ENCODE results near the gene MED15. TPM values are rescaled to one million over a fixed set of nuclear protein-coding genes. Genes with fewer than 3 reads are reported as not detected.

MED15 gene
- total and polyA plus RNA-seq, 2 of the 8 experiments (the other 6 are each of a cell fraction or from before 2014, with no cell fraction given) = 28.3 to 57.1 TPM

- no peak overlapping the region for H3K4me2 ChIP-seq (ENCODE audit: insufficient read depth in 1 of 2, low read depth in 2 of 2, low read length in 2 of 2)
- no peak overlapping the region for H2BK12ac ChIP-seq (ENCODE audit: low read depth, low read length)
- H3K9ac ChIP-seq (replicated peaks in 1 of 4; ENCODE audit: extremely low read depth in 1 of 4, low read depth in 3 of 4, low read length in 3 of 4) = no peak overlapping the region
- H4K5ac ChIP-seq (ENCODE audit: insufficient read length, low read depth, low read length) = no peak overlapping the region
- DNase-seq (ENCODE audit: low read depth in 1 of 2, low spot score in 2 of 2) (no peak), FAIRE-seq (no peak)
- no peak overlapping the region for H2BK15ac ChIP-seq (ENCODE audit: low read length)
- no peak overlapping the region; the same call in 1 of the 2 replicates for H4K8ac ChIP-seq (ENCODE audit: extremely low read depth, insufficient read depth, low read length)
- H3K23me2 ChIP-seq (ENCODE audit: low read depth, low read length) = no peaks in the 10 kb centered on the region
- H2AK5ac ChIP-seq (ENCODE audit: low read depth, low read length) = no peak overlapping the region
- H3K4me3 ChIP-seq (ENCODE audit: extremely low read depth in 1 of 4, insufficient read depth in 2 of 4, low read depth in 3 of 4, low read length in 4 of 4) = no peak overlapping the region
- TF ChIP-seq RAD21 (IDR thresholded peaks at IDR 0.05 in 1 of 2, conservative IDR thresholded peaks at IDR 0.05 in 1 of 2; ENCODE audit: low read depth in 2 of 2, low read length in 2 of 2) (no peak), HDAC6 (IDR thresholded peaks at IDR 0.05; ENCODE audit: low read depth, low read length) (no peak), KDM5A (IDR thresholded peaks at IDR 0.05; ENCODE audit: low read length) (no peak), EZH2 (IDR thresholded peaks at IDR 0.05; ENCODE audit: low read depth, low read length, severe bottlenecking) (no peak), SUZ12 (IDR thresholded peaks at IDR 0.05; ENCODE audit: low read length) (no peak), SIX5 (IDR thresholded peaks at IDR 0.05; ENCODE audit: low read depth, low read length) (no peak), TAF7 (optimal IDR thresholded peaks at IDR 0.05; ENCODE audit: borderline replicate concordance, low read depth, low read length) (no peak)
- H3K4me1 ChIP-seq (replicated peaks in 1 of 4; ENCODE audit: control insufficient read depth in 3 of 4, insufficient read depth in 4 of 4, low read length in 3 of 4) = peaks cover 0 to 6% (median 4%) of the 10 kb centered on the region in 4 experiments; a peak in 4 of 7 replicates
- H3K79me2 ChIP-seq (ENCODE audit: control insufficient read depth in 1 of 2, insufficient read depth in 2 of 2, low read length in 2 of 2) = no peaks in the 10 kb centered on the region
- H3K56ac ChIP-seq (replicated peaks; ENCODE audit: insufficient read length, low read depth, low read length) = no peak overlapping the region
- no peaks in the 10 kb centered on the region for H3K79me1 ChIP-seq (ENCODE audit: low read depth, low read length)
- 93% methylated on average over 10 of the region's 13 CpGs; no CpG with 5 or more reads in 1 of the 2 experiments for WGBS, 2 experiments (ENCODE audit: extremely low coverage in 1 of 2, insufficient coverage in 1 of 2, insufficient read length in 1 of 2, insufficient replicate concordance in 2 of 2, low coverage in 1 of 2, low lambda C conversion rate in 2 of 2, missing lambda C conversion rate in 1 of 2)
- H3K27me3 ChIP-seq (replicated peaks in 1 of 4; ENCODE audit: control insufficient read depth in 3 of 4, extremely low read depth in 1 of 4, insufficient read depth in 3 of 4, low read length in 3 of 4) = no peaks in the 10 kb centered on the region
- ChIA-PET POLR2A (ENCODE audit: partially characterized antibody) (interaction anchor here (0.8 to 1.3 kb wide), 3 partner anchors 9 to 18 kb away, joined by 3 to 5 read pairs (median 3); no protein-coding TSS in a partner anchor), CTCF (ENCODE audit: partially characterized antibody) (interaction anchor here (0.6 to 26.7 kb wide), 5 partner anchors 15 to 527 kb away, joined by 3 to 366 read pairs (median 4); no protein-coding TSS in a partner anchor)
- no peak overlapping the region for H2BK5ac ChIP-seq (ENCODE audit: low read depth, low read length)
- no peak overlapping the region for H3K4ac ChIP-seq (replicated peaks; ENCODE audit: insufficient read length, low read depth, low read length)
- H4K91ac ChIP-seq (replicated peaks; ENCODE audit: insufficient read length, low read length) = no peak overlapping the region
- H2AFZ ChIP-seq (ENCODE audit: low read length) = no peak overlapping the region
- H3K9me3 ChIP-seq (ENCODE audit: insufficient read depth in 2 of 2, low read depth in 1 of 2, low read length in 1 of 2) = no peaks in the 10 kb centered on the region
- H2BK120ac ChIP-seq (replicated peaks; ENCODE audit: low read depth, low read length) = no peak overlapping the region
- no peak overlapping the region for H3K18ac ChIP-seq (ENCODE audit: extremely low read depth, low read length)
- H3K23ac ChIP-seq (ENCODE audit: insufficient read length) = no peak overlapping the region
- H3K27ac ChIP-seq (ENCODE audit: low read depth, low read length) = no peak overlapping the region
- peaks cover 0 to 9% of the 10 kb centered on the region in 2 experiments for H4K20me1 ChIP-seq (replicated peaks in 1 of 2; ENCODE audit: control insufficient read depth in 1 of 2, insufficient read depth in 2 of 2, low read length in 2 of 2)
- H2BK20ac ChIP-seq (ENCODE audit: low read length) = no peak overlapping the region
- H3K36me3 ChIP-seq (ENCODE audit: control insufficient read depth in 2 of 4, insufficient read depth in 4 of 4, low read length in 3 of 4) = peaks cover 7 to 20% (median 14%) of the 10 kb centered on the region in 4 experiments; a peak in 6 of 8 replicates
- H3K14ac ChIP-seq (ENCODE audit: insufficient read length) = no peak overlapping the region
Measured at GRCh38 chr22:20588843-20589581, 81.6 kb downstream of the MED15 start.

Data from H1 (cell line).